GM19438 (cell line): ENCODE measurements around the gene SLC25A43.
"Not testable (repeated sequence)": the region's sequence is repeated elsewhere in the genome, so short reads cannot be mapped to it uniquely, and the experiment has no call there.

ENCODE experiments used
- ATAC-seq: cut with Tn5 transposase; IDR thresholded peaks from one replicate; pipeline ENCODE4 v1.9.1; 2021; ENCODE audit warnings: low read depth; ENCODE audit not compliant: unreplicated experiment

Gene SLC25A43

DNA sequence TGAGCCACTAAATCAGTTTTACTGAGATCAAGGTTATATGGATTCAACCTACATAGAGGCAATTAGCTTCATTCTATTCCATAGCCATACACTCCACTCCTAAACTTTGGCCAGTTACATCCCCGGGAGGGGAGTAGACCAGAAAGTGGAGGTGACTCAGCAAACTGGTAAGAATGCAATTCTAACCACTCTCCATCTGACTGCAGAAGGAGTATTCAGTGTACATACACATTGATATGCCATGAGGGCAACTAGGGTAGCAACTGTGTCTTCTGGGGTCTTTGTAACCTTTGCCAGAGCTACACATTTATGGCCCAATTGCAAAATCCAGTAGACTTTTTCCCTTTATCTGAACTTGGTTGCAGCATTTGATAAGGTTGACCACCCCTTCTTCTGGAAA lies 7.6 kb downstream of the SLC25A43 start:
- ATAC-seq: no peak

DNA sequence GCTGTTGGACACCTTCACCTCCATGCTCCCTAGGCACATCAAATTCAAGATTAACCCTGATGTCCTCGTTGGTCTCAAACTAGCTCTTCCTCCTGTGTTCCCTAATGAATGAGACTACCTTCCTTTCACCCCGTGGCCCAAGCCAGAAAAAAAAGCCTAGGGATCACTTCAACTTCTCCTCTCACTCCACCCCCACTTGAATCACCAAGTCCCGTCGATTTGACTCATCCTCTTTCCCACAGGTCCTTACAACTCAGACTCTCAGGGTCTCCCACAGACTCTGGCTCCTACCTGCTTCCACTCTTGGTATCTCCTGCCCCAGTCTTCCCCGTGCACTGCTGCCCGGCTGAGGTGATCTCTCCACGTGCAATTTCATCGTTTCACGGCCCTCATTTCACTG lies 8.5 kb downstream of the SLC25A43 start:
- ATAC-seq: no peak

DNA sequence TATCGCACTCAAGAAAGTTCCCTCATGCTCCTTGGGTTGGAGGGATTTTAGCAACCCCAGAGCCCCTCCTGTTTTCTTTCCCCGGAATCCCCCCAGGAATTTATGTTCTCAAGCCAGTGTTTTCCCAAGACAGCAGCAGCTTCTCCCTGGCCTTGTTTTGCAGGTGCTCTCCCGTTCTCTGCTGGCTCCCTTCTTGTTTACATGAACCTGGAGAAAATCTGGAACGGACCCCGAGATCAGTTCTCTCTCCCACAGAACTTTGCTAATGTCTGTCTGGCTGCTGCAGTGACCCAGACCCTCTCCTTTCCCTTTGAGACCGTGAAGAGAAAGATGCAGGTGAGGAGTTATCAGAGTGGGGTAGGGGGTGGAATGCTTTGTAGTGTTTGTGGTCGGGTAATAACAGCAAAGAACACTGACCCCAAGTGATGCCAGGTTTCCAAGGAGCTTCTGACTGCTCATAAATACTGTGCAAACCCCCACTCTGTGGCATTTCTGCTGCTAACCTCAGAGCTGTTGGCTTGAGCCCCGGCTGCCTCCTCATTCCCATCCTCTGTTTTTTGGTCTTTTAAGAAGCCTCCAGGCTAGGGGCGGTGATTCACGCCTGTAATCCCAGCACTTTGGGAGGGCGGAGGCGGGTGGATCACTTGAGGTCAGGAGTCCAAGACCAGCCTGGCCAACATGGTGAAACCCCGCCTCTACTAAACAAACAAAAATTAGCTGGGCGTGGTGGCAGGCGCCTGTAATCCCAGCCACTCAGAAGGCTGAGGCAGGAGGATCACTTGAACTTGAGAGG lies 11.1 kb downstream of the SLC25A43 start:
- no peak for ATAC-seq

DNA sequence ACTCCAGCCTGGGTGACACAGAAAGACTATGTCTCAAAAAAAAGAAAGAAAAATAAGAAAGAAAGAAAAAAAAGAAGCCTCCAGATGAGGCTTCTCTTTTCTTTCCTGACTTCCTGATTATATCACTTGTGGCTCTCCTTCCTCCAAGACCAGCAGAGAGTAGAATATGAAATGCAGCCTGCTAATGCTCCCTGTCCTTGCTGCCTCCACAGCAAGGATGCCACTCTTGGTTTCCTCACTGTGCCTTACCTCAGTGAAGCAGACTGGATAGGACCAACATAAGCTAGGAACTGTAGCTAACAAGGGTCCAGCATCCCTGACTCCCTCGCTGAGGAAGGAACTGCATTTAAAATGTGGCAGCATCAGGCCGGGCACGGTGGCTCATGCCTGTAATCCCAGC lies 11.7 kb downstream of the SLC25A43 start:
- no peak for ATAC-seq

DNA sequence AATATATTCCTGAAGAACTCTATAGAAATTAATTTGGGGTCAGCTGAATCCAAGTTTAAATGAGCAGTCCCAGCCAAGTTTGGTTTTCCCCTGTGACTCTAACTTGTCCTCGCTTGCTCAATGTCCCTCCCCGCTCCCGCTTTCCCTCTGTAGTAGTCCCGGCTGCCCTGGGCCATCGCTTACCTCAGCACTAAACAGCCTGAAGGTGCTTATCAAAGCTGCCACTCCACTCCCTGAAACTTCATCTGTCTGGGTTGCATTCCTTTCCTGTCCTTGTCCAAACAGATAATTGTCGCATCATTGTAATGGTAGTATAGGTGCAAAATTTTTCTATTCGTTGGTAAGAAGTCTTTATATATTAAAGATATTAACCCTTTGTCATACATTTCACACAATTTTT lies 12.8 kb downstream of the SLC25A43 start:
- no peak for ATAC-seq

DNA sequence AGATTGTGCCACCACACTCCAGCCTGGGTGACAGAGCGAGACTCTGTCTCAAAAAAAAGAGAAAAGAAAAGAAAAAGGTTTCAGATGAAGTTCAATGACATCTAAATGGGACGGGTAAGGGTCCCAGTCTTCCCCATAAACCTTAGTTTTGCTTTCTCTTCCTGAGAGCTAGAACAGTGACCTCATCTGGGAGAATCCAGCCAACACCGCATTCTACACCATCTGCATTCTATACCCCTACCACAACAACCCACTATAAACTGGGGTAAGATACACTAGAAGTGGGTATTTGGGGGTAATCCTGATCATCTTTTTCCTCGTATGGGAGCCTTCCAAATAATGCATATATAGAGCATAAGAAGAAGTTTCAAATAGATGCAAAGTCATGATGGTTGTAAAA lies 18.2 kb downstream of the SLC25A43 start:
- no peak for ATAC-seq

DNA sequence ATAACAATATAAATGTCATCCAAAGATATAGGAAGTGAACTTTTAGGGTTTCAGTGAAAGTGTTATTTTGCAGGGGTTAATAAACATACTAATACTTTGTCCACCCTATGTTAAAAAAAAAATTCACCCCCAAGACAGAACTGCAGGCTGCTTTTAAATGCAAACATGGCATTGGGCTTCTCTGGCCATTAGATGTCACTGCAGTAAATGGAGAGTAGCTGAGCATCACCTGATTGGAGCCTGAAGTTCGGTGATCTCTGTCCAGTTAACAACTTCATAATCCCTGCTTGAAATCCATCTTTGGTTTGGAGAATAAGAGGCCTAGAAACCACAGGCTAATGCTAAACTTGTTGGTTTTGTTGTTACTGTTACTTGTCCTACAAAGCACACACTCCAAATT lies 18.7 kb downstream of the SLC25A43 start:
- no peak for ATAC-seq

DNA sequence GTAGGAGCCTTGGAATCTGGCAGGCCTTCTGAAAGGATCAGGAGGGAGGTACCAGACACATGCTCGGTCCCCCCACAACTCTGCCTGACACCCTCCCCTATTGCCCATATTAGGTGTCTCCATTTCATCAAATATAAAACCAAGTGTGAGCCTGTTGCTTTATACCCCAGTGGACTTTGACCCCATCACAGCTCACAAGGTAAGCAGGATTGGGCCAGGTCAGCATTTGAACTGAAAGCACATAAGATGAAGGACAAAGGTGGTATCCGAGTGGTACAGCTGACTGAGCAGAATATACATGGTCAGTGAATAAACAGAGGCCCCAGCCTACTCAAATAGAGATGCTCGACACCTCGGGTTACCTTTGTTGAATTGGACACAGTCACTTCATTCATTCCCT lies 20.0 kb downstream of the SLC25A43 start:
- no peak for ATAC-seq

DNA sequence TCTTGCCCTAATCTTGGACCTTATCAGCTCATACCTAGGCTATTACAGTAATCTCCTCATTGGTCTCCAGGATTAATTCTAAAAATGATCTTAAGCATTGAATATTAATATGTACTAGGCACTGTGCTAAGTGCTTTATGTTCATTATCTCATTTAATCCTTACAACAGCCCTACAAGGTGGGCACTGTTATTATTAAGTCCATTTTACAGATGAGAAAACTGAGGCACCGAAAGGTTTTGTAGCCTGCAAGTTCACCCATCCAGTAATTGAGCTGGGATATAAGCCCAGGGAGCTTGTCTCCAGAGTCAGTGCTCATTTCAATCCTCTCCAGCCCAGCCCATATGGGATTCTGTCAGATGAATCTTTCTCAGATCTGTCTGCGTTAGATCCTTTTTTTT lies 20.8 kb downstream of the SLC25A43 start:
- ATAC-seq: no peak

DNA sequence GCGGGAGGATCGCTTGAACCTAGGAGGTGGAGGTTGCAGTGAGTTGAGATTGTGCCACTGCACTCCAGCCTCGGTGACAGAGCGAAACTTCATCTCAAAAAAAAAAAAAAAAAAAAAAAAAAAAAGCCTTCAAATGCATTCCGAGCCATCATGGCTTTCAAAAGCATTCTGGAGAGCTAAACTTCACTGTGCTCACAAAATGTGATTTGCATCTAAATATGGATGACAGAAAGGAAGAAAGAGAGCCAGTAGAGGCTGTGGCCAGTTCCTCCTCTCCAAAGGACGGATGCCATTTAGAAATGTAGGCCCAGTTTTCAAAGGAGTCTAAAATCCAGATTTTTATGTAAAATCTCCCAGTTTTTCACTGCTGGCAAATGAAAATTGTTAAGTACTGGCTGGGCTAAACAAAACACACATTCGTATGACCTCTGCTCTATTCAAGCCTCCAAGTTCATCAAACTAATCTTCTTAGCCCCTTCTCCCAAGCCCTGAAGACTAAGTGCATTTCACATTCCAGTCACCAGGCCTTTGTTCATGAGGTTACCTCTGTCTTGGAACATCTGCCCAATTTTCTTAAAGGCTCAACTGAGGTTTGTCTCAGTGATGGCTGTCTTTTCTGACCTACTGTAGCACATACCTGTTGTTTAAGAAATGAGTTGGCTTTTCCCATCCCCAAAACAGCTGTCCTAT lies 22.0 kb downstream of the SLC25A43 start:
- ATAC-seq: no peak

DNA sequence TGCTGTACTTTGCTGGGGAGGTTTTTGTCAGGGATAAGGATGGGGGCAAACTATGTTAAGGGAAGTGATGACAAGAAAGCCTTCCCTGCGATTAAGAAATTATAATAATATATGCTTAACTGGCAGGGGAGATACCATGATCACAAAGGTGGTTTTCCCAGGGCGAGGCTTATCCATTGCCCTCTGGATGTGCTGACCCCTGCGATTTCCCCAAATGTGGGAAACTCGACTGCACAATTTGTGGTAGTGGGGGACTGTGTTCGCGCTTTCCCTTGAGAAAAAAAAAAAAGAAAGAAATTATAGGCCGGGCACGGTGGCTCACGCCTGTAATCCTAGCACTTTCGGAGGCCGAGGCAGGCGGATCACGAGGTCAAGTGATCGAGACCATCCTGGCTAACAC lies 24.5 kb downstream of the SLC25A43 start:
- ATAC-seq: no peak

DNA sequence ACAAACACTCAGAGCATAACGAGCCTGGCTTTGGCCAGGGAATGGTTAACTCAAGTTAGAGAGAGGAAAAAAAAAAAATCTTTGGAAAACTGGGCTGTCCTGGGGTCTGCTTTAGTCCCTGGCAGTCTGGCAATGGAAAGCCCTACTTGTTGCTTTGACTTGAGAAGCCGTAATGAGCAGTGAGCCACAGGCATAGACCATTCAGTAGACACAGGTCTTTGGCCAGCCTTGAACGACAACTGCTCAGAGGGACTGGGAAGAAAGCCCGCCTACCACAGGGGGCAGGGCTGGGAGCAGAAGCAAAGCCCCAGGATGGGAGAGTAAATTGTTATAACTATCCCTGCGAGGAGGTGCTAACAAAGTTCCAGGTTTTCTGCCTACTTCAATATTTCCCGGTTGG lies 25.9 kb downstream of the SLC25A43 start:
- ATAC-seq: no peak

DNA sequence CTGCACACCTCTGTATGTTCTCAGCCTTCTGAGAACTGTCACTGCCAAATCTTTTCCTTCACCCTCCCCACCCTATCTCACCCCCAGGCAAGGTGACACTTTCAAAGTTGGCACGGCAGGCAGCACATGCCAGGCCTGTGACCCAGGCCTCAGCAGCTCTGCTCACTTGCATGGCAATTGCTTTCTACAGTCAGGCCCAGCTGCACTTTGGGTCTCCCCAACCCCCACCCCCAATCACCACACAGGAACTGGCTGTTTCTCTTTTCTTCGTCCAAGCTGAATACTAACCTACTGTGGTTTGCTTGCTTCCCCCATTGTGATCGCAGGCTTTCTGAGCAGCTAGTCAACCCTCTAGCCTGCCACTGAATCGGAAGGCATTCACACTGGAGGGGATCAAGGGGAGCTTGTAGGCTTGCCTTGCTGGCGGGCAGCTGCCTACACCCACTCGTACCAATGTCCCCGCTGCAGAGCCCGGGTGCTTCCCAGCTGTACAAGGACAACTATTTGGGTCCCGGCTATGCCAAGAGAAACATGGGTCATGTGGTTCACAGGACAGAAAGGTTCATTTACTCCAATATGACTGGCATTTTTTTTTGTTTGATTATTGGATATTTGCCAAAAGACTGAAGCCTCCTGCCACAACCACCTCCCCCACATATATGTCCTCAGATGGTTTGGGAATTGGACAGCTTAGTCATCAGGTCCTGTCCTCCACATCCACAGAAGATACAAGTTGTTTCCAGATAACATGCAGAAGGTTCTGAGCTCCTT lies 28.1 kb downstream of the SLC25A43 start:
- ATAC-seq: peak; percentile 67

DNA sequence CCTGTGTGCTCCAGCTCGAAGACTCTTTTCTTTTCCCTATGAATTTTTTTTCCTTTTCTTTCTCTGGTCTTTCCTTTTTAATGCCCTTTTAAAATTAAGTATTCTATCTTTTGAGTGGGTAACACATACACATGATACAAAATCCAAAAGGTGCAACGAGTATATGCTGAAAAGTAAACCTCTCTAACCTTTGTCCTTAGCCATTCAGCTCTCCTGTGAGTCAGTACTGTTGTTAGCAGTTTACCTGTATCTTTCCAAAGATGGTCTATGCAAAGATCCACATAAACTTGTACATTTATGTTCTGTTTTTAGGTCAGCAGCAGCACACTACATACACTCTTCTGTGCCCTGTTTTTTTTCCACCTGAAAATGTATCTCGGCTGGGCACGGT lies 28.7 kb downstream of the SLC25A43 start:
- no peak for ATAC-seq

DNA sequence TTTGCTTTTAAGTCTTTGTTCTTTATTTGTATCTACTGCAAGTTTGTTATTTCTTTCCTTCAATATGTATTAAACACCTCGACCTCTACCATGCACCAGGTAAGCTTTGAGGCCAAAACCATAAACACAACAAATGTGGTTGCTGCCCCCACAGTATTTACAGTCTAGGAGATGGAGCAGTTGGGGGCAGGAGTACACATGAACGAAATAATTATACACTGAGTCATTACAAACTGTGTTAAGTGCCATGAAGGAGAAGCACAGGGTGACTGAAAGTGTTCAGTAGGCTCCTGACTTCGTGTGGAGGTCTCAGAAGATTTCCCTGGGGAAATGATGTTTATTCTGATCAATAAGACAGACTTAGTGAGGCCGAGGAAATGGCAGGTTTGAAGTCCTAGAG lies 30.3 kb downstream of the SLC25A43 start:
- no peak for ATAC-seq

DNA sequence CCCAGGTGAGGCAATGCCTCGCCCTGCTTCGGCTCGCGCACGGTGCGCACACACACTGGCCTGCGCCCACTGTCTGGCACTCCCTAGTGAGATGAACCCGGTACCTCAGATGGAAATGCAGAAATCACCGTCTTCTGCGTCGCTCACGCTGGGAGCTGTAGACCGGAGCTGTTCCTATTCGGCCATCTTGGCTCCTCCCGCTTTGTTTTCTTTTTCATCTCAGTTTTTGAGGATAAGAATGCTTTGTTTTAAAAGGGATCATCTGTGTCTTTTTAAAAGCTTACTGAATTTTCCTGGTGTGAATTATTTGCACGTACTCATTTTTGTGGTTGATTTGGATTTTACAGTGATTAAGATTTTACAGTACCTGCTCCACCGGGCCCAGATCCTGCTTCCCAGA lies 42.2 kb downstream of the SLC25A43 start:
- not testable (repeated sequence) for ATAC-seq

DNA sequence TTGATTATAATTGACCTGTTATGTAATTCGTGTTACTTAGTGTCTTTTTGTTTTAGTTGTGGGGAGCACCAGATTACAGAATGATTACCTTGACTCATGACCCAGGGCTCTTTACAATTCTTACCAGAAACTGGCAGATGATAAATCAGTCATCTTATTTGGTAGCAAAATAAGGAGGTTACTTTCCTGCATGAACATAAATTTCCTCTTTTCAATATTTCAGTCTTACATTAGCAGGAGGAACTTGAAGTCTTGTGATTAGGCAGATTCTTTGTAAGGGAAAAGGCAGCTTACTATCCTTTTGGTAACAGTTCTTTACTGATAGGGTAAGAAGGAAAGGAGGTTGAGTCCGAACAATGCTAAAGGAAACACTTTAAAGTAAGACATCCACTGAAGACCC lies 43.1 kb downstream of the SLC25A43 start:
- ATAC-seq: no peak

DNA sequence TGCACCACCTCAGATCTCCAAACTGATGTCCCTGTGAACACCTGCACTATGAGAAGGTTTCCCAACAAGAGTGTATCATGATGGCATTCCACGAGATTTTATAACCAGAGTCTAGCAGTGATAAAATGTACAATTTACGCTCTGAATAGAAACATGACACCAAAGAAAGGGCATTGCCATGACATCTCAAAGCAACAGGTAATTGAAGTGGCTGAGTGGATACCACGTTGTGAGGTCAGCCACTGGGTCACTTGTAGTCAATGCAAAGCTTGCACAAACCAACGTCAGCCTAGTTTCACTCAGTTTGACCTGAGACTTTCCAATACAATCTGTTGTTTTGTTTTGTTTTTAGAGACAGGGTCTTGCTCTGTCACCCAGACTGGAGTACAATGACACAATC lies 54.1 kb downstream of the SLC25A43 start:
- no peak for ATAC-seq

DNA sequence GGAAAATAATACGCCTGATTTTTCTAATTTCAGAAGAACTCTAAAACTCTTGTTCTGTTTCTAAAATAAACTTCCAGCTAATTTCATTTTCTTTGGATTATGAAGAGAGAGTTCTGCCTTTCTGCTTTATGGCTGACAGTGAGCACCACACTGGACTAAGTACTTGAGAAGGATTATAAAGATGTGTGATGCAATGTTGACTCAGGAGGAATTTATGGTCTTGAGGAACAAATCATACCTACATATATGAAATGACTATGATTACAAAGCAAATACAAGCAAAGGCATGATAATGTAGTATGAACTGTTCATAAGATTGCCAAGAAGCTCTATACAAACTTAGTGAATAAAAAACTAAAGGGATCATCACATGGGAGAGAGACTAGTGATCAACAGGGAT lies 56.1 kb downstream of the SLC25A43 start:
- no peak for ATAC-seq

DNA sequence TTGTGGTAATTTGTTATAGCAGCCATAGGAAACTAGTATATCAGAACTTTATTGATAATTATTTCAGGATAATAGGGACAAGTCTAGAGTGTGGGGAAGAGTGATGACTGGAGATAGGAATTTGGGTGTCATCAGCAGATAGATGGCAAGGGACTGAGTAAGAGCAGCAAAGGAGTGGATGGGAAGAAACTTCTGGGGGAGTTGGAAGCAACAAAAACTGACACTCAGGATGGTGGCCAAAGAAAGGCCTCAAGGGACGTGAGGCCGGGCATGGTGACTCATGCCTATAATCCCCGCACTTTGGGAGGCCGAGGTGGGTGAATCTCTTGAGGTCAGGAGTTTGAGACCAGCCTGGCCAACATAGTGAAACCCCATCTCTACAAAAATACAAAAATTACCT lies 60.0 kb downstream of the SLC25A43 start:
- no peak for ATAC-seq

DNA sequence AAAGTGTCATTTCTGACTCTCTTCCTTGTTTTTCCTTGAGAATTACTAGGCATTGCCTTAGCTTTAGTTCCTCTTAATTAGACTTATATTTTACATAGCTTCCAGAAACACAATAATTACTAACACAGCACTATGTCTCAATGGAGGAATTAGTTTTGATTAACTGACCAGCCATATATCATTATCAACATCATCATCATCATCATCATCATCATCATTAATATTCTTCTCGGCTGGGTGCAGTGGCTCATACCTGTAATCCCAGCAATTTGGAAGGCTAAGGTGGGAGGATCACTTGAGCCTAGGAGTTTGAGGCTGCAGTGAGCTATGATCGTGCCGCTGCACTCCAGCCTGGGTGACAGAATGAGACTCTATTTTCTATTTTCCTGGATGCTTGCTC lies 66.4 kb downstream of the SLC25A43 start:
- ATAC-seq: no peak

DNA sequence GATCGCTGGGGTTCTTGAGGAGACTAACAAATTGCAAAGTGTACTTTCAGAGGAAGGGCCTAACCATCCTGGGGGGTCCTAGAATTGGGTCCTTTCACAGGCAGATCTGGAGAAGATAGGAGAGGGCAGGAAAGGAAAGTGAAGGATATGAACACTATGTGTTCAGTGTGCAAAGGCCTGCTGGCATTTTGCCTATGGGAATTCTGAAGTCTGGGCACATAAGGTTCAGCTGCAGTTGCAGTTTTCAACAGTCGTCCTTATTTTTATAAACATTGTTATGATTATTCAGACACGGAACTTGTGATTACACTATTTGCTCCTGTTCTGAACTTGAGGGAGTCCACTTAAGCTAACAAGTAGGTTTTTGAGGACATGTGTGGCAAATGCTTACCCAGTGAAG lies 67.8 kb downstream of the SLC25A43 start:
- ATAC-seq: no peak
